Stimulated activated CD4-positive, alpha-beta T cell treated with anti-CD3 and anti-CD28 coated beads, Interleukin-12 subunit alpha, Interleukin-12 subunit beta, amount 100 ng/mL, for 24 hours (primary cell): Measurements from ENCODE around the gene SEC61B.
"Not testable (repeated sequence)": the region's sequence is repeated elsewhere in the genome, so short reads cannot be mapped to it uniquely, and the experiment has no call there.

ENCODE experiments used
- DNase-seq, 2 experiments: peaks; one replicate each; pipeline ENCODE4 v3.0.0-alpha.2; 2020; ENCODE audit warnings: low read depth in 2 of 2

The SEC61B gene

GRCh38 chr9:99237849-99238248 lies 15.8 kb downstream of the SEC61B start:
- not testable (repeated sequence) for DNase-seq

GRCh38 chr9:99238331-99238730 lies 16.2 kb downstream of the SEC61B start:
- DNase-seq, result no peak

- DNase-seq, result no peak
These were observed 17.4 kb downstream of the SEC61B start for GRCh38 chr9:99239341-99240060.

- DNase-seq, result no peak
These were observed 19.0 kb downstream of the SEC61B start for GRCh38 chr9:99241106-99241505.

GRCh38 chr9:99244344-99245260 lies 22.5 kb downstream of the SEC61B start:
- no peak for DNase-seq

GRCh38 chr9:99249619-99250018 lies 27.5 kb downstream of the SEC61B start:
- DNase-seq, result no peak

- DNase-seq, result no peak
These were observed 29.1 kb downstream of the SEC61B start for GRCh38 chr9:99251157-99251556.

- no peak for DNase-seq
These were observed 31.1 kb downstream of the SEC61B start for GRCh38 chr9:99253134-99253533.

- DNase-seq, result peak; percentile 73 to 81
These were observed 31.8 kb downstream of the SEC61B start for GRCh38 chr9:99253772-99254431.

GRCh38 chr9:99255651-99256050 lies 33.6 kb downstream of the SEC61B start:
- no peak for DNase-seq

GRCh38 chr9:99257723-99258389 lies 35.8 kb downstream of the SEC61B start:
- no peak for DNase-seq

GRCh38 chr9:99259231-99259918 lies 37.3 kb downstream of the SEC61B start:
- no peak for DNase-seq

GRCh38 chr9:99261923-99262322 lies 39.8 kb downstream of the SEC61B start:
- DNase-seq, result no peak

GRCh38 chr9:99262949-99263418 lies 40.9 kb downstream of the SEC61B start:
- DNase-seq, result no peak

GRCh38 chr9:99264070-99264680 lies 42.1 kb downstream of the SEC61B start:
- peak in 1 of 2 experiments; percentile 30 for DNase-seq

GRCh38 chr9:99265691-99266090 lies 43.6 kb downstream of the SEC61B start:
- DNase-seq, result no peak

GRCh38 chr9:99266255-99267023 lies 44.4 kb downstream of the SEC61B start:
- DNase-seq, result peak in 1 of 2 experiments; percentile 63

- DNase-seq, result no peak
These were observed 47.3 kb downstream of the SEC61B start for GRCh38 chr9:99269416-99269815.

GRCh38 chr9:99270491-99270890 lies 48.4 kb downstream of the SEC61B start:
- no peak for DNase-seq

GRCh38 chr9:99272836-99273235 lies 50.8 kb downstream of the SEC61B start:
- no peak for DNase-seq
